MM.1S (cell line): ENCODE results near the gene RNU1-1.
"Not testable (repeated sequence)": the region's sequence is repeated elsewhere in the genome, so short reads cannot be mapped to it uniquely, and the experiment has no call there.

Source experiments
- DNase-seq: peaks from one replicate; pipeline ENCODE4 v3.0.0-alpha.2; 2015
- H2AFZ ChIP-seq: fragments of 300-600 bp; sonication (generic); 2 replicates; pipeline ENCODE4 v1.6.0; 2016; ENCODE audit warnings: antibody characterized with exemption, low read length
- H3F3A ChIP-seq: fragments of 300-600 bp; sonication (generic); 2 replicates; pipeline ENCODE4 v1.6.1; 2016; ENCODE audit warnings: mild to moderate bottlenecking, antibody characterized with exemption, low read length, moderate library complexity, mixed read lengths; ENCODE audit not compliant: insufficient read depth
- H3K27ac ChIP-seq: fragments of 300-600 bp; sonication (generic); 2 replicates; pipeline ENCODE4 v1.5.1; 2016; ENCODE audit warnings: mild to moderate bottlenecking, low read length
- H3K27me3 ChIP-seq: fragments of 300-600 bp; sonication (generic); replicated peaks from 2 replicates; pipeline ENCODE4 v1.6.0; 2016; ENCODE audit warnings: low read length; ENCODE audit not compliant: insufficient read depth
- H3K36me3 ChIP-seq: fragments of 300-600 bp; sonication (generic); replicated peaks from 2 replicates; pipeline ENCODE4 v1.6.1; 2016; ENCODE audit warnings: mild to moderate bottlenecking, low read length, mixed read lengths; ENCODE audit not compliant: insufficient read depth
- H3K4me1 ChIP-seq: fragments of 300-600 bp; sonication (generic); 2 replicates; pipeline ENCODE4 v1.6.1; 2016; ENCODE audit warnings: low read length, mixed read lengths
- H3K4me2 ChIP-seq: fragments of 300-600 bp; sonication (generic); 2 replicates; pipeline ENCODE4 v1.6.0; 2016; ENCODE audit warnings: low read depth, low read length
- H3K4me3 ChIP-seq: fragments of 300-600 bp; sonication (generic); 2 replicates; pipeline ENCODE4 v1.5.1; 2016; ENCODE audit warnings: low read length, mixed read lengths
- H3K79me2 ChIP-seq: fragments of 300-600 bp; sonication (generic); 2 replicates; pipeline ENCODE4 v1.6.1; 2016; ENCODE audit warnings: mixed run types, low read length, mixed read lengths
- H3K9ac ChIP-seq: fragments of 300-600 bp; sonication (generic); 2 replicates; pipeline ENCODE4 v1.6.1; 2016; ENCODE audit warnings: low read length, mixed read lengths
- H3K9me2 ChIP-seq: fragments of 300-600 bp; sonication (generic); replicated peaks from 2 replicates; pipeline ENCODE4 v1.6.1; 2016; ENCODE audit warnings: mild to moderate bottlenecking, low read length, mixed read lengths; ENCODE audit not compliant: insufficient read depth
- H3K9me3 ChIP-seq: fragments of 300-600 bp; sonication (generic); replicated peaks from 2 replicates; pipeline ENCODE4 v1.6.1; 2016; ENCODE audit warnings: mild to moderate bottlenecking, low read length, mixed read lengths; ENCODE audit not compliant: insufficient read depth
- H4K20me1 ChIP-seq: fragments of 300-600 bp; sonication (generic); 2 replicates; pipeline ENCODE4 v1.6.1; 2016; ENCODE audit warnings: mild to moderate bottlenecking, low read length, moderate library complexity, mixed read lengths; ENCODE audit not compliant: insufficient read depth
- CTCF ChIP-seq: fragments of 300-600 bp; sonication (generic); IDR thresholded peaks from 2 replicates; pipeline ENCODE4 v1.5.1; 2016; ENCODE audit warnings: antibody characterized with exemption, low read length, mixed read lengths
- EZH2 ChIP-seq: fragments of 300-600 bp; sonication (generic); optimal IDR thresholded peaks from 2 replicates; pipeline ENCODE3; 2017; ENCODE audit warnings: low read depth, mild to moderate bottlenecking, antibody characterized with exemption, low read length, mixed read lengths
- EZH2phosphoT487 ChIP-seq: fragments of 300-600 bp; sonication (generic); IDR thresholded peaks from 2 replicates; pipeline ENCODE4 v1.6.1; 2018; ENCODE audit warnings: antibody characterized with exemption, low read length

RNU1-1 gene

GRCh38 chr1:16497474-16497904, 16.6 kb downstream of the RNU1-1 start:
- H3K9ac ChIP-seq, H3K9me2 ChIP-seq, DNase-seq, H3K27me3 ChIP-seq, H3K4me2 ChIP-seq, H3K4me1 ChIP-seq, H3K79me2 ChIP-seq, H3F3A ChIP-seq, H4K20me1 ChIP-seq, H2AFZ ChIP-seq, H3K4me3 ChIP-seq, H3K36me3 ChIP-seq, H3K9me3 ChIP-seq, H3K27ac ChIP-seq: not testable (repeated sequence)

GRCh38 chr1:16493731-16494130, 20.4 kb downstream of the RNU1-1 start:
- not testable (repeated sequence) for H3K4me1 ChIP-seq, H3K9me2 ChIP-seq, H3K79me2 ChIP-seq, H3K36me3 ChIP-seq, H3K4me2 ChIP-seq, H4K20me1 ChIP-seq, H3K27ac ChIP-seq, DNase-seq, H3F3A ChIP-seq, H3K9me3 ChIP-seq, H3K9ac ChIP-seq, H3K27me3 ChIP-seq, H2AFZ ChIP-seq, H3K4me3 ChIP-seq

DNA sequence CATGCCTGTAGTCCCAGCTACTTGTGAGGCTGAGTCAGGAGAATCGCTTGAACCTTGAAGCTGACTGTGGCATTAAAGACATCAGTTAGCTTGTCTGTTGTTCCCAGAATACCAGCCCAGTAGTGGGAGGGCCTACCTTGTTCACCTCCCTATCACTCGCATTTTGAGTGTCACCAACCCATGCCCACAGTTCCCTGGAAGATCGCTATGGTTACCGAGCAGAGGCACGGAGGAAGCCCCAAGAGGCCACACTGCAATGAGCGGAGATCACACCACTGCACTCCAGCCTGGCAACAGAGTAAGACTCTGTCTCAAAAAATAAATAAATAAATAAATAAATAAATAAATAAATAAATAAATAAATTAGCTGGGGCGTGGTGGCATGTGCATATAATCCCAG, 21.1 kb downstream of the RNU1-1 start:
- not testable (repeated sequence) for H3K4me3 ChIP-seq, H4K20me1 ChIP-seq, H2AFZ ChIP-seq, H3F3A ChIP-seq, H3K4me2 ChIP-seq, H3K4me1 ChIP-seq, H3K27ac ChIP-seq, H3K9me3 ChIP-seq, H3K9ac ChIP-seq, H3K79me2 ChIP-seq, H3K36me3 ChIP-seq, DNase-seq, H3K9me2 ChIP-seq, H3K27me3 ChIP-seq

- no peak overlapping the region for H3K4me2 ChIP-seq
- H3K9me2 ChIP-seq, result no peaks in the 10 kb centered on the region
- H3K9ac ChIP-seq, result no peak overlapping the region
- H3K9me3 ChIP-seq, result no peaks in the 10 kb centered on the region
- H2AFZ ChIP-seq, result no peak overlapping the region
- H3K36me3 ChIP-seq, result no peaks in the 10 kb centered on the region
- no peak for DNase-seq
- H3K4me3 ChIP-seq, result no peak overlapping the region
- H3K79me2 ChIP-seq, result no peaks in the 10 kb centered on the region
- TF ChIP-seq CTCF (no peak), EZH2 (no peak), EZH2phosphoT487 (no peak)
- no peaks in the 10 kb centered on the region for H3K4me1 ChIP-seq
- H3K27me3 ChIP-seq, result no peaks in the 10 kb centered on the region
- H3F3A ChIP-seq, result no peaks in the 10 kb centered on the region
- H4K20me1 ChIP-seq, result no peaks in the 10 kb centered on the region
- H3K27ac ChIP-seq, result no peak overlapping the region
Measured at GRCh38 chr1:16491056-16491675, 22.9 kb downstream of the RNU1-1 start.

GRCh38 chr1:16489195-16489880, 24.7 kb downstream of the RNU1-1 start:
- not testable (repeated sequence) for H3K4me1 ChIP-seq, H4K20me1 ChIP-seq, H3K9me2 ChIP-seq, H3K36me3 ChIP-seq, H3K9me3 ChIP-seq, H3K27ac ChIP-seq, H3K27me3 ChIP-seq, H3K4me3 ChIP-seq, H3K79me2 ChIP-seq, H2AFZ ChIP-seq, H3F3A ChIP-seq, DNase-seq, H3K9ac ChIP-seq, H3K4me2 ChIP-seq

GRCh38 chr1:16487011-16487410, 27.1 kb downstream of the RNU1-1 start:
- not testable (repeated sequence) for H3K9ac ChIP-seq, H3K4me2 ChIP-seq, H3K36me3 ChIP-seq, H4K20me1 ChIP-seq, H2AFZ ChIP-seq, H3K9me2 ChIP-seq, DNase-seq, H3K9me3 ChIP-seq, H3K4me3 ChIP-seq, H3K79me2 ChIP-seq, H3K27ac ChIP-seq, H3K27me3 ChIP-seq, H3F3A ChIP-seq, H3K4me1 ChIP-seq

GRCh38 chr1:16486316-16486715, 27.8 kb downstream of the RNU1-1 start:
- not testable (repeated sequence) for H3K4me3 ChIP-seq, DNase-seq, H2AFZ ChIP-seq, H3K27ac ChIP-seq, H3K4me2 ChIP-seq, H3K27me3 ChIP-seq, H3K36me3 ChIP-seq, H3K4me1 ChIP-seq, H3K9ac ChIP-seq, H3K9me2 ChIP-seq, H3F3A ChIP-seq, H4K20me1 ChIP-seq, H3K79me2 ChIP-seq, H3K9me3 ChIP-seq
